Measurements from ENCODE around the gene KLHL12. TPM values are rescaled to one million over a fixed set of nuclear protein-coding genes. Genes with fewer than 3 reads are reported as not detected.

The KLHL12 gene
- 16.4 and 19.0 TPM in 2 replicates for total RNA-seq

DNA sequence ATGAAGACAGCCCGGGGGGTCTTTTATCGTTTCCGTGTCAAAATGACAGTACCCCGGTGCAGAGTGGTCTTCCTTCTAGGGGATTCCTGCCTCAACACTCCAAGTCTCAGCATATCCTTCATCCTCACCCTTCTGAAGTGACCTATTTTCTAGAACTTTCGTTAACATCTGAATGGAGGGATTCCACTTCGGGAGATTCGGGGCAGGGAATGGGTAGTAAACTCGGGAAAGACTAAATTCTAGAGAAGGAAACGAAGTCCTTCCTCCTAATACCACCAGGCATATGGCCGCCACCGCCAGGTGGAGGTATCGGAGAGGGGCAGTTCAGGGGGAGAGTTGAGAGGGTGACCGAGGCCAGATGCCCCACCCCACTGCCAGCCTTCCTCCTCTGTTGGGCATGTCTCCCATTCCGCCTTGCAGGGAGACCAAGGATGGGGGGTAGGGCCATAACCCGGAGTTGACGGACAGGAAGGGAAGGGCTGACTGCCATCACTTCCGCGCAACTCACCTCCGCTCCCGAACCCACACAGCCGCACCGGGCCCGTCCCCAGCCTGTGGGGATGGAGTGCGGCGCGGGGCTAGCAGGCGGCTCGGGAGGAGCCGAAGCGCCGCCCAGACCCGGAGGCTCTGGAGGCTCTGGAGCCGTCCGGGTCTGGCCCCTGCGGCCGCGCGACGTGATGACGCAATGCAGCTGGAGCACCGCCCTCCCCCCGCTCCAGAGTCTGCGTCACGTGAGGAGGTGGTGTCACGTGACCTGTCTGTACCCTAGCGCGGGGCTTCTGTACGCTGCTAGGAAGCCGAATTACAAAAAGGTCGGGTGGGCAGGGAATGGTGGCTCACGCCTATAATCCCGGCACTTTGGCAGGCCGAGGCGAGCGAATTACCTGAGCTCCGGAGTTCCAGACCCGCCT is at the start of gene KLHL12:
KLHL12 (minus strand) TSS at position 654 of the 911 bp plus-strand sequence. CDS start 2,072 bp downstream, outside the sequence.

DNA sequence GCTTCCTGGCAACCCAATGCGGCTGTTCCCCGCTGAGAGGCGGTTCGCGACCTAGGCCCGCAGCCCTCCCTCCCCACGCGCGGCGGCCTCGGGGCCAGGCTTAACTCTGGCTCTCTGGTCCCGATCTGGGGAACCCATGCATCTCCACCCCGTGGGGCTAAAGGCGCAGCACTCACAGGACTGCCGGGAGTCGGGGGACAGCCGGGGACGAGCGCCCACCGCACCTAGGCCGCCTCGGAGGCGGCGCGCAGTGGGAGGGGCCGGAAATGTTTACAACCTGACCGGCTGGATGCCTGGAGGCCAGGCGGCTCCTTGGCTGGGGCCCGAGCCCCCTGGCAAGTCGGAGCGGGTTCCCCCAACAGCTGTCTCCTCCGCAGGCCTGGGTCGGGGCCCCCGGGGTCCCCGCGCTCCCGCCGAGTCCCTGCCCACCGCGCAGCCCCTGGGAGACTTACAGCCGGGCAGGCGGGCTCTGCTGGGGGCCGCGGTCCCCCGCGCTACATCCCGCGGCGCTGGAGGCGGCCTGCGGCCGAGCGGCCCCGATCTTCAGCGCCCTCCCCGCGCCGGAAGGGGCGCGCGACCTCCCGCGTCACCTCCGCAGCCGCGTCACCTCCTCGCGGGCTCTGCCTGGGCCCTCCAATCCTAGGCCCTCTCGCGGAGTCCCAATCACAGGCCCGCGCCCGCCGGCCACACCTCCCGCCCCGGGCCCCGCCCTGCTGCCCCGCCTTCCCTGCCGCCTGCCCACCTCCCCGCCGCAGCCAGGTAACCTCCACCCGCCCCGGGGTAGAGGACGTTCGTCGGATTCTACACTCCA is 30.9 kb upstream of the KLHL12 start, which contains the start of gene ADIPOR1:
ADIPOR1 (minus strand) TSS at position 580 of the 811 bp plus-strand sequence. CDS start 7,242 bp downstream, outside the sequence.

DNA sequence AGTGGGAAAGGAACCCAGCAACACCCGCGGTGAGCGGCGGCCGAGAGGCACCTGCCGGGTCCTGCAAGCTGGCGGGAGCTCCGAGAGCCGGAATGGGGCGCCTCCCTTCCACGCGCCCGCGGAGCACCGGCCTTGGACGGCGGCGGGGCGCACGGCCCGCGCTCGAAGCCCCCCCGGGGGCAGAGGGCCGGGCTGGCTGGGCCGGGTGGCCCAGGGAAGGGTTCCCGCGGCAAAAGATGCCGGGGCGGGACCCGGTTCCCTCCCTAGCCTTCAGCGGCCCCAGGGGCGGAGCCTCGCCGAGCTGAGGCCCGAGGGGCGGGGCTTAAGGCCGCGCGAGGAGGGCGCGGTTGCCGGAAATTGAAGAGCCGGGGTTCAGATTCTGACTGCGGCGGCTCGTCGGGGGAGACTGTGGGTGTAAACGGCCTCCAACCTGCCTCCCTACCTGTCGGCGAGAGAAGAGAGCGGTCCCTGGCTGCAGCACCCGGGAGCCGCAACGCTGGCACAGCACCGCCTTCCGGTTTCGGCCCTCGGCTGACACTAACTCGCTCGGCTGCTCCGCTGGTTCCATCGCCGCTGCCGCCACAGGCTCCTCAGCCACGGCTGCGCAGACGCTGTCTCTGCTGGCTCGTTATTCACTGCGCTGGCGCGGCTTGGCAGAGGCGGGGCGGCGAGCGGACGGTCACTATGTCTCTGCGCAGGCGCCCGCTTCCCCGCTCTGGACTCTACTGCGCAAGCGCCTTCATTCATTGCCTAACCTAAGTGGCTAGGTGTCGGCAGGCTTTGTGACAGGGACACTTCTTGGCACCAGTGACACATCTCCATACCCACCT is 38.3 kb downstream of the KLHL12 start, which contains the start of gene RABIF:
RABIF (minus strand) TSS at position 619 of the 830 bp plus-strand sequence; CDS start at position 568, 51 bp downstream.

Other genes with a start within 250 kb of the KLHL12 start
- under 0.01 TPM in 1 of 2 replicates, not detected in the other for gene SYT2, start 216.8 kb downstream of the KLHL12 start, total RNA-seq
- 55.8 and 75.8 TPM in 2 replicates for gene KDM5B, start 118.8 kb downstream of the KLHL12 start, total RNA-seq
- 0.93 and 2.9 TPM in 2 replicates for gene PCAT6, start 116.3 kb downstream of the KLHL12 start, total RNA-seq
- 3.4 and 6.9 TPM in 2 replicates for gene RABIF, start 38.1 kb downstream of the KLHL12 start, total RNA-seq
- 97.3 and 108 TPM in 2 replicates for gene ADIPOR1, start 31.1 kb upstream of the KLHL12 start, total RNA-seq
- 83.6 and 96.8 TPM in 2 replicates for gene CYB5R1, start 40.0 kb upstream of the KLHL12 start, total RNA-seq
- gene TMEM183A, start 80.1 kb upstream of the KLHL12 start, total RNA-seq: 83.1 and 85.8 TPM in 2 replicates
- 2.0 and 2.6 TPM in 2 replicates for gene PPFIA4, start 99.3 kb upstream of the KLHL12 start, total RNA-seq
- gene MYOG, start 158.8 kb upstream of the KLHL12 start, total RNA-seq: not detected in 2 replicates
- gene ADORA1, start 200.5 kb upstream of the KLHL12 start, total RNA-seq: 0.09 and 0.14 TPM in 2 replicates
- not detected in 2 replicates for gene MYBPH, start 248.6 kb upstream of the KLHL12 start, total RNA-seq

Measured in airway epithelial cell (primary cell).